HCEC 1CT (cell line): ENCODE data around the gene MS4A8.
"Not testable (repeated sequence)": the region's sequence is repeated elsewhere in the genome, so short reads cannot be mapped to it uniquely, and the experiment has no call there.

Source experiments
- DNase-seq: peaks from one replicate; pipeline ENCODE4 v3.0.0-alpha.2; 2017

Gene MS4A8

DNA sequence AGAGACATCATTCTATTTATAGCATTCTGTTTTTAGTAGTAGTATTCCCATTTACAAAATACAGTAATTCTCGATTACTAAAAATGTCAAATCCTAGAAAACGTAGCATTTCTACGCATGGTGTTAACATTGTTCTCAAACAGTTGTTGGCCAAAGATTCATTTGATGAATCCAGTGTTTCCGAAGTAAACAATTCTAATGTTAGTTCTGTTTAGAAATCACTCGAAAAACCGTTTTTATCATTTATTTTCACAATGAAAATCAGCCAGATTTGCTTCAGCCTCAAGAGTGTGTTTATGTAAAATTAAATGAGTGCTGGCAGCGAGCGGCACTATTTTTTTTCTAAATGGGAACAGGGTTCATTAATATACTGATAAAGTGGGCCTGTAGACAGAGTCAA, 32.2 kb downstream of the MS4A8 start:
- DNase-seq: no peak

DNA sequence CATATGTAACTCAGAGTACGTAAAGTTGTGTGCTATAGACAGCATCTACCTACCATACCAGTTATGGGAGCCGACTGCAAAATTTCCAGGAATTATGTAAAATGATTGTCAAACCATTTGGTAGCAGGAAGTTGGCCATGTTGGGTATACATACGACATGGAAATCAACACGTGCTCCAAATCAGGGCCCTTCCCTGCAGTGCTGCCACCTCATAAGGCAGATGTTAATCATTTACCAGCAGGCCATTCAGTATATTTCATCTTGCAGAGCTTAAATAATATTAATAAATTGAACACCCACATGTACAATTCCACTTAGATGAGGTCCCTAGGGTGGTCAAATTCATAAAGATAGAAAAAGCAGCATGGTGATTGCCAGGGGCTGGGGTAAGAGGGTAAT, 34.9 kb downstream of the MS4A8 start:
- DNase-seq: no peak

DNA sequence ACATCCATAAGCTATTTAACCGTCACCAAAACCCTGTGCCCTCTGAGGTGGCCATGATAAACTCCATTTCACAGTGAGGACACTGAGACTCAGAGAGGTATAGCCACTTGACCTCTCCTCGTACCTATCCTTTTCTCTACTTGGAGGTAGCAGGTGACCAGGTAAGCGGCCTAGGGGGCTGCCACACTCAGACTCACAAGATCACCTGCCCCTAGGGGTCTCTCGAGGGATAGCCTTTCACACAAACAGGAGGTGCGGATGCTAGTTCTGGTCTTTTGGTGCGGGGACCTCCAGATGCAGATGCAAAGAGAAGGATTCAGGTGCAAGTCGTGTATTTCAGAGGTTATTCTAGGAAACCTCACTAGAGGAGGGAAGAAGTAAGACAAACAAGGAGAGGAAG, 39.7 kb downstream of the MS4A8 start:
- no peak for DNase-seq

DNA sequence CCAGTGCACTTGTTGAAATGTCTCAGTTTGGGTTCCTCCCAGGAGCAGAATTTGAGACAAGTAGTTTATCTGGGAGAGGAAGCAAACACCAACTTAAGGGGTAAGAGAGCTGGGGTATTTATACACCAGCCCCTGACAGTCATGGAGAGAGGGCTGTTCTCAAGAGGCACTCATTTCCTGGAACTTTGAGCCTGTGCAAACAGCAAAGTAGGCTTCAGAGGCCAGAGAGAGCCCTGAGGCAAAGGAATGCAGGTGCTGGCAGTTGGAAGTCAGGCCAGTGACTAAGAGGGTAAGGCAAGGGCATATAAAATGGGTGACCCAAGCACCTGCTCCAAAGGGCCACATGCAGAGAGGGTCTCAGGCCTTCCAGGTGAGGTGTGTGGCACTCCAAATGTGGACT, 41.2 kb downstream of the MS4A8 start:
- DNase-seq: no peak

DNA sequence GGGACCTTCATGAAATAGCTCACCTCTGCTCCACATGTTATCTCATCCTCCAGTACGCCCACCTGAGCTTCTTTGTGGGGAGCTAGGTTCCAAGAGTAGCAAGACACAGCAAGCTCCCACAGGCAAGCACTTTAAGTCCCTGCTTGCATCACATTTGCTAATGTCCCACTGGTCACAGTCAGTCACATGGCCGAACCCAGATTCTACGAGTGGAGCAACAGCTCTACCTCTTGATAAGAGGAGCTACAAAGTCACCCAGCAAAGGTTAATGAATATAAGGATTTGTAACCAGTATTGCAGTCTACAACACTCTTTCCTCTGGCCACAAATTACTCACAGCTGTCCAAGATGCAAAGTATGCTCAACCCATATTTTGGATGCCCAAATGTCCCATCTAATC, 42.0 kb downstream of the MS4A8 start:
- no peak for DNase-seq

DNA sequence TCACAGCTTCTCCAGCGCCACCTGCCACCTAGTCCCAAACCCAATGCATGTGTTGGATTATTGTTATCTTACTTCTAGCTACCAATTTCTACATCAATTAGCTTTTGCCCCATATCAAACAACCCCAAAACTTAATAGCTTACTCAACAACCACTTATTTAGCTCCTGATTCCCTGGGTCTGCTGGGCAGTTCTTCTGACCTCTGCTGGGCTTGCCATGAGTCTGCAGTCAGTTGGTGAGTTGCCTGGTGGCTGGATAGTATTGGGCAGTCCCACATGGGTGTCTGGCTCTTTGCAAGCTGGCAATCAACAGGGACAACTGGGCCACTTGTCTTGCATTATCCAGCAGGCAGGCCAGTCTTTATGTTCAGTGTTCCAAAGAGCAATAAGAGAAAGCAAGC, 43.6 kb downstream of the MS4A8 start:
- DNase-seq: no peak

DNA sequence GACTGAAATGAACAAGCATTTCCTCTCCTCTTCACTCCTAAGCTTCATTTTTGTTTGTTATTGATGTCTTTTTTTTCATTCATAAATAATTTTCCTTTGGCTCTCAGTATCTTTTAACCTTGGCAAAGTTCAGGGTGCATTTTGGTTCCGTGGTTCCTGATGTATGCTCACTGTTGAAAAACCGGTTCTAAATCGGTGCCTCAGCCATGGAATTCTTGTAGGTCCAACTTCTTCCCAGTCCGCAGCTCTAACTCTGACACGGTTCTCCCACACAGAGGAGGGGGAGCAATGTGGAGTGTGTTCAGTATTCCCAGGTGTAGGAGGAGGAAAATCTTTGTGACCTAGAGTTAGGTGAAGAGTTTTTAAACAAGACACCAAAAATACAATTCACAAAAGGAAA, 44.7 kb downstream of the MS4A8 start:
- no peak for DNase-seq

DNA sequence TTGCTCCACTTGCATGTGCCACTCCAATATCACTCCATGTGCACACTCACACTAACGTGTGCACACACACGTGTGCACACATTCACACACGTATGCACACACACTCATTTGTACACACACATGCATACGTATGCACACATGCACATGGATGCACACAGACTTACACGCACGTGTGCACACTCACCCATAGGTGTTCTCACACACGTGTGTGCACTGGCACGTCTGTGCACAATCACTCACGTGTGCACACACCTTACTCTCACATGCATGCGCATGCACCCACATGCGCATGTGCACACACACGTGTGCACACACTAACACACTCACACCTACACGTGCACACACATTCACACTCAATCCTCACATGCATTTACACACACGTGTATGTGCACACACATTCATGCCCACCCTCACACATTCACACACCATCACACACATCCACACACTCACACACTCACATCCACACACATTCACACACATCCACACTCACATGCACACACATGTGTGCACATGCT, 48.0 kb downstream of the MS4A8 start:
- DNase-seq: no peak

DNA sequence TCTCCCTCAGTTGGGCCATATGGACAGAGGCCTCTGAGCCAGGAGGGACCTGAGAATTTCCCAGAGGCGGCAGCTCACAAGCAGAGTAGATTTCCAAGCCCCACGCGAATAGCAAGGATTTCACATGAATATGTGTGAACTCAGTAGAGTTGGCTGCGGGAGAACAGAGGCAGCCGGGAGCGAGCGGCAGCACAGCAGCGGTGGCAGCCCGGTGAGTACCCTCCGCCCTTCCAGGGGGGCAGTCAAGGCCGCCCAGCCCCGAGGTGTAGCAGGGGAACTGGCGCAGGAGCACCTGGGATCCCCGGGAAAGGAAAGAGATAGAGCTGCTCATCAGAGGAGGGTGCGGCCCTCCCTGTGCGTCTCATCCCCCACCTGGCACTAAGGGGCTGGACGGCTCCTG, 48.8 kb downstream of the MS4A8 start:
- DNase-seq: no peak

DNA sequence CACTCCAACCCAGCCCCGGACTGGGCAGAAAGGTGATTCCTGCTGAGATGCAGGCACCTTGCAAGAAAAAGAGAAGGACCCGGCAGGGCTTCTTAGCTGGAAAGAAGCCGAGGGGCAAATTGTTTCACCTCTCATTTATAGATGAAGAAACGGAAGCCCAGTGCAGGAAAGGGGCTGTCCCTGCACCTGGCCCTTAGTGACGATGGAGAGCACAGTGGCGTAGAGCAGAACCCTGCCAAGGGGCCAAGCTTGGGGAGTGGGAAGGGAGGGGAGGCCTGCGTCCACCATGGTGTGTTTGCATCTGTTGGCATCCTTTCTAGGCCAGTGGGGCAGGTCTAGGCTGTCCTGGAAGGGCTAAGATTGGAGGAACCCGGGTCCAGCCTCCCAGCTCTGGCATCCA, 49.4 kb downstream of the MS4A8 start:
- DNase-seq: no peak

DNA sequence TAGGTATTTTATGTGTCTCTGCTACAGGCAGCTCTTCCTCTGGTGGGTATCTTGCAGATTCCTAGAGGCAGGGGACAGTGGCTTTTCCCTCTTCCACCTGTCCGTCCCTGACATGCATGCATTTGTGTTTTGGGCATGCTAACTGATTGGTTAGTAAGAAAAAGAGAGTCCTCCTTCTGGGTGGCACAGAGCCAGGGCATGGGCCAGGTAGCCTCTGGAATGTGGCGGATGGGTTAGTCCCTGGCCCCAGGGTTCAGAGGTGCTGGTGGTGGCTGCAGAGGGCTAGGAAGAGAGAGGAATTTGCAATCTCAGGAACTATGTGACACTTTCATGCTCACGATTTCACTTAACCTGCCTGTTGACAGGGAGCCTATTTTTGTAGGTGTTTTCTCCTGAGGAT, 51.5 kb downstream of the MS4A8 start:
- no peak for DNase-seq

DNA sequence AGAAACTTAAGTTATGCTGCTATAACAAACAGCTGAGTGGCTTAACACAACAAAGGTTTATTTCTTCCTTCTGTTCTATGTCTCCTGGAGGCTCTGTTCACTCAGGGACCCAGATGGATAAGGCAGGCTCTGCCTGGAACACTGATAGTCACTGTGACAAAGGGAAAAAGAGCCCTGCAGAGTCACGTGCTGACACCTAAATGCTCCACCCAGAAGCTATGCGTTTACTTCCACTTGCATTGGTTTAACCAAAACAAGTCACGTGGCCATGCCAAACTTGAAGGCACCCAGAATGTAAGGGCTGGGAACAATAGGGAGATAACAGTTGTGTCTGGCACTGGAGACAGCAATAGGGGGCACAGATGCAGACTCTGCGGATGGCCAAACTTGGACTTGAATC, 53.9 kb downstream of the MS4A8 start:
- DNase-seq: no peak

DNA sequence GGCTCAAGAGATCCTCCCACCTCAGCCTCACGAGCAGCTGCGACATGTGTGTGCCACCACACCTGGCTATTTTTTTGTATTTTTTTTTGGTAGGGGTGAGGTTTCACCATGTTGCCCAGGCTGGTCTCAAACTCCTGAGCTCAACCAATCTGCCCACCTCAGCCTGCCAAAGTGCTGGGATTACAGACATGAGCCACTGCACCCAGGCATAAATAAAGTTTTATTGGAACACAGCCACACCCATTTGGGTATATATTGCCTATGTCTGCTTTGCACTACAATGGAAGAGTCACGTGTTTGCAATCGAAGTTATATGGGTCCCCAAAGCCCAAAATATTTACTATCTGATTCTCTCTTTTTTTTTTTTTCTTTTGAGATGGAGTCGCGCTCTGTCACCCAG, 55.5 kb downstream of the MS4A8 start:
- DNase-seq: no peak

DNA sequence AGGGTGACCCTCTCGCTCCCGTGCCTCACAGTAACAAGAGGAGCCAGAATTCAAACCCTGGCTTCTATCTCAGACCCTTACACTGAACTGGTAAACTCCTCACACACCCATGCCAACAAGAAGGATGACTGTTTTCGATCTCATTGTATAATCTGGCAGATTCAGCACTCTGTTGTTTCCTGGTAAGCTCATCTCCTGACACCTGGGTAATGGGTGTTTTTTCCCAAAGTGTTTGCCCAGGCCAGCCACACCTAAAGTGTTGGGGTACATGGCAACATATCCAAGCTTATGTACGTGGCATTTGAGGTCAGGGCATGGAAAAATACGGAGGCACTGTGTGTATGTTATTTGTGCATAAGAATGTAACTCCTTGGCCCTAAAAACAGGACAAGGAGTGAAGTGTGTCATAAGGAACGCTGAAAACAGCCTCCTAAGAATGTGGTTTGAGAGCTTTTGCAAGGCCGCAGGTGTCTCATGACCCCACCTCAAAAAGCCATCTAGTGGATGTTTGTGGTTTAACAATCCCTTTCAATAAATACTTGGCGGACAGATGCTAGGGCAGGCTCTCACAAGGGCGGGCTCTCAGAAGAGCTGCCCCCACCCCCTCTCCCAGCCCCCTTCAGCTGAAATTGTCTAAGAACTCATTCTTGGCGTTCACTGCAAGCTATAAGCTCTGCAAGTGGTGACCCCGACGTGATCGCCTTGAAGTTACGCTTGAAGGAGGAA, 57.1 kb downstream of the MS4A8 start, which contains the start of gene MS4A15:
TSS of gene MS4A15 (plus strand) at position 561 of the 726 bp plus-strand sequence. CDS start 6,867 bp downstream, outside the sequence.
- peak; percentile 6 for DNase-seq

DNA sequence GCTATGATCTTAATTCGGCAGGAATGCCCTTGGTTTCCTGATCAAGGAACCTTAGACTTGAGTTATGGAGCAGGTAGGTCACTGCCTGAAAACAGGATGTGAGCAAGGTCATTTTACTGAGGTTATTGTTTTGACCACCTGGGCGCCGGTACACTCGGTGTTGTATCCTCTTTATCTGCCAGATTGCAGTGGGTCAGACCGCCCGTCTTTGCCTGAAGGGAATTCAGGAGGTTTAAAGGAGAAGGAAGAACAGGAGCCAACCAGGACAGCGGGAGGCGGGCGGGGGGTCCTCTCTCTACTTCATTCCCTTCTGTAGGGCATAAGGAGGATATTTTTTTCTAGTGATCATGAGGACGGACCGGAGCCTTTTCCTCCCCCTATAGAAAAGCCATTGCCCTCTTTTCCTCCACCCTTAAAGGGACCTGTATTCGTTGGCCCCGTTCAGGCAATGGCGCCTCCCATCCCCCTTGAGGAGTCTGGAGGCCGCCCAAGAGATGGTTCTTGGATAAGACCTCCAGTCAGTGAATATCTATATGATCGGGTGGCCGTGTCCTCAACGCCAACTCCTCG, 57.9 kb downstream of the MS4A8 start:
- no peak for DNase-seq

DNA sequence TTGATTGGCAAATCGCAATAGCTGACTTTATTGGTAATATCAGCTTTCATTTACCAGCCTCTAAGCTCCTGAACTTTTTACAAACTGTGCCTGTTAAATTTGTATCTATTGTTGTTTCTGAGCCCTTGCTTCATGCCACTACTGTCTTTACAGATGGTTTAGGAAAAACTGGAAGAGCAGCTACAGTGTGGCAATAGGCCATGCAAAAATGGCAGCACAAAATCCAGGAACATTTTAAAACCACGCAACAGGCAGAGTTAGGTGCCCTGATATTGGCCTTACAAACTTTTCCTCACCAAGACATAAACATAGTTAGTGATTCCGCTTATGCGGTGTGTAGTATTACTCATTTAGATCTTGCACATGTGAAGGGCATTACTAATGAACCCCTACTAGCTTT, 59.3 kb downstream of the MS4A8 start:
- not testable (repeated sequence) for DNase-seq

DNA sequence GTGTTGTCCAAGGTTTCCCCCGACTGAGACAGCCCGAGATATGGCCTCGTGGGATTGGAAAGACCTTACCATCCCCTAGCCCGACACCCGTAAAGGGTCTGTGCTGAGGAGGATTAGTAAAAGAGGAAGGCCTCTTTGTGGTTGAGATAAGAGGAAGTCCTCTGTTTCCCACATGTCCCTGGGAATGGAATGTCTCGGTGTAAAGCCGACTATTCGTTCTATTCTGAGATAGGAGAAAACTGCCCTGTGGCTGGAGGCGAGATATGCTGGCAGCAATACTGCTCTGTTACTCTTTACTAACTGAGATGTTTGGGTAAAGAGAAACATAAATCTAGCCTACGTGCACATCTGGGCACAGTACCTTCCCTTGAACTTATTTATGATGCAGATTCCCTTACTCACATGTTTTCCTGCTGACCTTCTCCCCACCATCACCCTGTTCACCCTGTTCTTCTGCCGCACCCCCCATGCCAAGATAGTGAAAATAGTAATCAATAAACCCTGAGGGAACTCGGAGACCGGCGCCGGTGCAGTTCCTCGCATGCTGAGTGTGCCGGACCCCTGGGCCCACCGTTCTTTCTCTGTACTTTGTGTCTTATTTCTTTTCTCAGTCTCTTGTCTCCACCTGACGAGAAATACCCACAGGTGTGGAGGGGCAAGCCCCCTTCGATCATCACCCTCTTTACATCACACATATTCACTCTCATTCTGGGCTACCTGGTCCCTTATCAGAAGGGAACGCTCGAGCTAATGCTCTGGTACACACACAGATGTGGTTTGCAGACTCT, 60.2 kb downstream of the MS4A8 start:
- not testable (repeated sequence) for DNase-seq

DNA sequence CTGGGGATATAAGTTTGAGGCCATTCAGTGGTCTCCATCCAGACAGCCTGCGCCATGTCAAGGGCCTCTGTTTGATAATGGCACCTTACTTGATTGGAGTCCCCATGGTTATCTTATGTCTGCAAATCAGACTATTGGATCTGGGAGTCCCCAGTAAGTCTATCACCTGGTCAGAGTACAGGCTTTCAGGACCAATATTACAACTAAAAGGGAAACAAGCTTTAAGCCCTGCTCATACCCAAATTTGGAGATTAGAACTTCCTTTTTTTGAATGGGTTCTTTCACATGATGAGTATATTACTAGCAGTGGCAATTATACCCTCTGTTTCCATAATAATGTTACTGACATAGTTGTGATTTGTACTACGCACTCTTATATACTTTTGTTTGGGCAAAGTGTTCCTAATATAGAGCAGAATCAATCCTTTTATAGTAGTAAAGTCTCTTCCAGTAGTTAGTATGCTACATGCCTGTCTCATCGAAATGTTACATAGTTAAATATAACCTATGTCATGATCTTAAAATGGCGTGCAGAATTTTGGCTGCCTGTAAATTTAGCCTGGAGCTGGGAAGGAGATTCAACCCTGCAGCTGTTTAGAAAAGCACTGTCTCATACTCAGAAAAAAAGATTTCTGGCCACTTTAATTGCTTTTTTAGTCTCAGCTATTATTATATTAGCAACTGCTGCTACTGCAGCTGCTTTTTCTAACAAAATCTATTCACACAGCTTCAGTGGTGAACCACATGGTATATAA, 62.2 kb downstream of the MS4A8 start:
- DNase-seq: no peak

DNA sequence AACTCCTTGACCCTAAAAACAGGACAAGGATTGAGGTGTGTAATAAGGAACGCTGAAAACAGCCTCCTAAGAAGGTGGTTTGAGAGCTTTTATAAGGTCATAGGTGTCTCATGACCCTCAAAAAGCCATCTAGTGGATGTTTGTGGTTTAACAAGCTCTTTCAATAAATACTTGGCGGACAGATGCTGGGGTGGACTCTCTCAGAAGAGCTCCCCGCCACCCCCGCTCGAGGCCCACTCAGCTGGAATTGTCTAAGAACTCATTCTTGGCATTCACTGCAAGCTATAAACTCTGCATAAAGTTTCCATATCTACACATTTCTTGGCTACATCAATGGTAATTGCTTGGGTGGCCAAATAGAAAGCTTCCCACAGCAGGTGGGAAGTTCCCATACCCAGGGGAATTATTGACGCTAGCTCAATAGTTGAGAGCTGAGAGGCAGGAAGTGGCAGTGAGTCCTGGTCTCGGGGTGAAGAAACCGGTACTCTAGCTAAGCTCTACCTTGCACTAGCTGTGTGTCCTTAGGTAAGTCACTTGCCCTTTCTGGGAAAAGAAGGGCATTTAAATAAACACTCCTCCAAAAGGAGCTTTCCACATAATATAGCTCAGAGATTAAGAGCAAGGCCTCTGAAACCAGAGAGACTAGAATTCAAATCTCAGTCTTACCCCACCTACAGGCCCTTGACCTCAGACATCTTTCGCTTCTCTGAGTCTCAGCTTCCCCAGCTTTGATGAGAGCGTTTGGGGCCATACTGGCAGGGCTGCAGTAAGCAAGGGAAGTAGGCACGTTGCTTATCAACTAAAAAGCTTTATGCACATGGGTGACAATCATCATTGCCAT, 63.7 kb downstream of the MS4A8 start:
- no peak for DNase-seq

DNA sequence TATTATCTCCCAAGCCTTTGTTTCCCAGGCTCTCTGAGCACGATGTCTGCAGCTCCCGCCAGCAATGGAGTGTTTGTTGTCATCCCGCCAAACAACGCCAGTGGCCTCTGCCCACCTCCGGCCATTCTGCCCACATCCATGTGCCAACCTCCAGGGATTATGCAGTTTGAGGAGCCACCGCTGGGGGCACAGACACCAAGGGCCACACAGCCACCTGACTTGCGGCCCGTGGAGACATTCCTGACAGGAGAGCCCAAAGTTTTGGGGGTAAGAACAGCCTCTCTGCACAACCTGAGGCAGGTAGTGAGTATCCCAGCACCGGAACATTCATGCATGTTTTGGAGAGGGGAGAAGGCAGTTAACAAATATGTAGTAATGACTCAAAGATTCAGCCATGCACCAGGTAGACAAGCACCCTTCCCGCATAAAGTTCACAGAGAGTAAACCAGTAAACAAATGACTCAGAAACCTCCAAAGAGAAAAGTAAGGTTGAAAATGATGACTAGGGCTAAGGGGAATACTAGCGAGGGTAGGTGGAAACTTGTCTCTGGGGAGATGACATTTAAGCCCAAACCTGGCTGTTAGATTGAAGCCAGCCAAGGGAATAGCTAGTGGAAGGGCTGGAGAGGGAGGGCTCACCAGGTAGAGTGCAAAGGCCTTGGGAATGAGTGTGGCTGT, 64.4 kb downstream of the MS4A8 start:
- no peak for DNase-seq

DNA sequence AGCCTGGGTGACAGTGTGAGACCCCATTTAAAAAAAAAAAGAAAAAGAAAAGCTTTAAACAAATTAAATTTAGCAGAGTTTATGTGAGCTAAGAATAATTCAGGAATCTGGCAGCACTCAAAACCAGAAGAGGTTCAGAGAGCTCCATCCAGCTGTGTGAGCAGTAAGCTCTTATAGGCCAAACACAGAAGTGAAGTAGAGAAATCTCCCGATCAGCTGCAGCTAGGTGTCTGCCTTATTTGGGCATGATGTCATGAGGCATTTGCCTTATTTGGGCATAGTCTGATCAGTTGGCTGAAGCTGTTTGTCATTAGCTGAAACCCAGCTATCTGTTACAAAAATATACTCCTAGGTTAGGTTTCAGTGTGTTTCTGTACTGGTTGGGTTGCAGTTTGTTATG, 65.5 kb downstream of the MS4A8 start:
- no peak for DNase-seq

DNA sequence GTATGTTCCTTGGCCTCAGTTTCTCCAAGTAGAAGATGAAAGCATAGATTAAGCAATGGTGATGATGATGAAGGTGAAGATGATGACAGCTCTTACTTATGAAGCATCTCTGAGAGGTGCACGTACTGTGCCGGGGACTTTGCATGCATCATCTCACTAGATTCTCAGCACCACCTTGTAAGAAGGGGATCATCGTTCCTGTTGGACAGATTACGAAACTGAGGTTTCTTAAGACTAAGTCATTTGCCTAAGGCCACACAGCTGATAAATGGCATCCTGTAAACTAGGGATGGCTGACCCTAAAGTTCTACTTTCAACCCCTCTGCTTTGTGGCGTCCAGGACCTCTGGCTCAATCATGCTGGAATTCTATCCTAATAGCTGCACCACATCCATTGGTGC, 65.9 kb downstream of the MS4A8 start:
- DNase-seq: no peak
